CD4-positive, CD25-positive, alpha-beta regulatory T cell (primary cell): ENCODE data around the gene PPP1R3F. TPM values are rescaled to one million over a fixed set of nuclear protein-coding genes. Genes with fewer than 3 reads are reported as not detected.
"Not testable (repeated sequence)": the region's sequence is repeated elsewhere in the genome, so short reads cannot be mapped to it uniquely, and the experiment has no call there.

Source experiments
- ATAC-seq, 2 donors: fragments of 150-1000 bp; cut with Tn5 transposase; one replicate each; pipeline ENCODE4 v1.10.0; 2021; ENCODE audit warnings: low read depth in 2 of 2, moderate number of reproducible peaks in 2 of 2, moderate library complexity in 1 of 2
- DNase-seq, 3 donors: peaks; one replicate each; pipeline versions ENCODE4 v3.0.0 to v3.0.0-alpha.2; 2012 to 2022; ENCODE audit warnings: mixed read lengths in 1 of 3
- H3K27ac ChIP-seq: one replicate; pipeline ENCODE4 v1.7.0; 2013; ENCODE audit warnings: mild to moderate bottlenecking, low read length; ENCODE audit not compliant: insufficient read depth, poor library complexity, severe bottlenecking
- H3K27me3 ChIP-seq: one replicate; pipeline ENCODE4 v1.7.0; 2013; ENCODE audit warnings: low read length; ENCODE audit not compliant: control insufficient read depth, insufficient read depth
- H3K36me3 ChIP-seq: one replicate; pipeline ENCODE4 v1.7.0; 2013; ENCODE audit warnings: mild to moderate bottlenecking, low read length, moderate library complexity; ENCODE audit not compliant: control insufficient read depth, insufficient read depth
- H3K4me1 ChIP-seq: 2 replicates; pipeline ENCODE4 v1.7.0; 2013; ENCODE audit warnings: mild to moderate bottlenecking, low read length; ENCODE audit not compliant: insufficient read depth, control insufficient read depth, poor library complexity, severe bottlenecking
- H3K4me3 ChIP-seq: one replicate; pipeline ENCODE4 v1.7.0; 2013; ENCODE audit warnings: low read depth, mild to moderate bottlenecking, low read length, moderate library complexity
- H3K9me3 ChIP-seq, 2 experiments: 1 replicate in 1 of 2; 2 replicates in 1 of 2; pipeline ENCODE4 v1.7.0; 2013; ENCODE audit warnings: low read length in 2 of 2, mild to moderate bottlenecking in 1 of 2, moderate library complexity in 1 of 2; ENCODE audit not compliant: control insufficient read depth in 2 of 2
- H3K27ac Mint-ChIP-seq, 3 donors: one replicate each; pipeline ENCODE4 v1.8.0; 2020 to 2022; ENCODE audit warnings: mild to moderate bottlenecking in 3 of 3, mixed read lengths in 3 of 3, moderate library complexity in 2 of 3
- H3K27me3 Mint-ChIP-seq: one replicate; pipeline ENCODE4 v1.8.0; 2022; ENCODE audit warnings: mild to moderate bottlenecking, mixed read lengths
- H3K36me3 Mint-ChIP-seq: one replicate; pipeline ENCODE4 v1.8.0; 2020; ENCODE audit warnings: mixed read lengths
- H3K4me1 Mint-ChIP-seq, 4 donors: one replicate each; pipeline ENCODE4 v1.8.0; 2020 to 2022; ENCODE audit warnings: mixed read lengths in 4 of 4, mild to moderate bottlenecking in 1 of 4
- H3K4me3 Mint-ChIP-seq, 4 donors: one replicate each; pipeline ENCODE4 v1.8.0; 2020 to 2022; ENCODE audit warnings: mild to moderate bottlenecking in 4 of 4, mixed read lengths in 4 of 4, moderate library complexity in 3 of 4
- H3K9me3 Mint-ChIP-seq, 7 donors: one replicate each; pipeline ENCODE4 v1.8.0; 2020 to 2022; ENCODE audit warnings: mixed read lengths in 7 of 7, mild to moderate bottlenecking in 3 of 7, moderate library complexity in 2 of 7
- polyA plus RNA-seq, 4 donors: library from polyadenylated mRNA; unstranded; fragments of 300-500 nt; fragmentation: Illumina TruSeq; gene quantifications; one replicate each; pipeline ENCODE4 v1.2.3, GENCODE V29; 2021
- total RNA-seq: library from RNA; stranded (reverse); gene quantifications from one replicate; pipeline ENCODE4 v1.2.3, GENCODE V29; 2022

PPP1R3F gene
- total and polyA plus RNA-seq, 5 donors from 2014 or later: 11.8 to 28.0 (median 15.6) TPM

- Histone ChIP-seq H3K4me1 (peaks cover 36% of the 10 kb centered on the region), H3K27ac (no peak overlapping the region), H3K9me3 (no peaks in the 10 kb centered on the region), H3K27me3 (no peaks in the 10 kb centered on the region), H3K4me3 (no peak overlapping the region), H3K36me3 (no peaks in the 10 kb centered on the region)
- DNase-seq (no peak), ATAC-seq (no peak)
- Mint-ChIP-seq H3K27me3 (no peaks in the 10 kb centered on the region), H3K27ac (peak overlapping the region in 1 of 3 donors; percentile 79), H3K4me3 (no peak overlapping the region), H3K36me3 (peaks cover 5% of the 10 kb centered on the region), H3K9me3 (no peaks in the 10 kb centered on the region), H3K4me1 (peaks cover 11 to 65% (median 21%) of the 10 kb centered on the region in 4 donors)
Observed at GRCh38 chrX:49286581-49286980, 17.0 kb downstream of the PPP1R3F start.

DNA sequence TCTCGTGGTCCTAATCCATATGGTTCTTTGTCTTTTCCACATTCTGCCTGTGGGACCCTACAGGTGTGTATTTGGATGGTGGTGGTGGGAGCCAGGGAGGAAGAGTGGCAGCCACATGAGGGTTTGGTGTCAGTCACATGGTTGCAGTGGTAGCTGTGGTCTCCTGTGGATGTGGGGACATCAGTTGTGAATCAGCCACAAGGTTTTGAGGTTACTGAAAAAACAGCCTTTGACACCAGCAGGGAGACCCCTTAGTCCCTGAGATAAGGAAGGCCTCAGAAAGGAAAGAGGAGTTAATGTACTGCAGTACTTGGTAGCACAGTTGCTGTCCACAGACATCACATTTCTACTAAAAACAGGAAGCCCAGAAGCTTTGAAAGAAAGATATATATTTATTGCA lies 18.1 kb downstream of the PPP1R3F start:
- no peaks in the 10 kb centered on the region for H3K9me3 ChIP-seq
- Mint-ChIP-seq H3K9me3 (no peaks in the 10 kb centered on the region), H3K4me3 (peak overlapping the region; percentile 7 to 78 (median 54)), H3K27me3 (no peaks in the 10 kb centered on the region), H3K36me3 (peaks cover 1% of the 10 kb centered on the region), H3K27ac (peak overlapping the region; percentile 35 to 81 (median 36)), H3K4me1 (peaks cover 5 to 64% (median 19%) of the 10 kb centered on the region in 4 donors)
- peak in 1 of 3 donors; percentile 41 for DNase-seq
- H3K36me3 ChIP-seq: no peaks in the 10 kb centered on the region
- H3K4me3 ChIP-seq: peak overlapping the region; percentile 19
- peaks cover 40% of the 10 kb centered on the region for H3K4me1 ChIP-seq
- peak in 1 of 2 donors; percentile 13 for ATAC-seq
- H3K27ac ChIP-seq: peak overlapping the region; percentile 47
- H3K27me3 ChIP-seq: no peaks in the 10 kb centered on the region

DNA sequence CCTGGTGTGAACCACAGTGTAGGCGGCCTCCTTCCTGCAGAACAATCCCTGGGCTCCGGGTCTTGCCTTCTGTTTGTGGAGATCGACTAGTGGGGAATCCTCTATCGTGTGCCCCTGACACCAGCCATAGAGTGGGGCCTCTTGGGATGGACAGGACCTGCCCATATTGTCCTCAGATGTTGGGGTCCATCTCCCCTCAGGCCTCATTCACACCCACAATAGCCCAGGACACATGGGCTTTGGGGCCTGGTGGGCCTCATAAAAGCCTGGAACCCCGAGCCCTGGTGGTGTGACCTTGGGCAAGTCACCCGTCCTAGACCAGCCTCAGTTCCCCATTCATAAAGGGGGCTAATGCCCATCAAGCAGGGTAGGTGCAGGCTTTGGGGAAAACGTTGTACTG lies 20.6 kb downstream of the PPP1R3F start:
- Histone ChIP-seq H3K9me3 (no peaks in the 10 kb centered on the region), H3K27ac (no peak overlapping the region), H3K4me1 (peaks cover 32% of the 10 kb centered on the region), H3K4me3 (no peak overlapping the region), H3K27me3 (no peaks in the 10 kb centered on the region), H3K36me3 (no peaks in the 10 kb centered on the region)
- Mint-ChIP-seq H3K4me1 (peaks cover 9 to 61% (median 16%) of the 10 kb centered on the region in 4 donors), H3K9me3 (no peaks in the 10 kb centered on the region), H3K27me3 (no peaks in the 10 kb centered on the region), H3K27ac (peak overlapping the region in 2 of 3 donors; percentile 81 to 84), H3K4me3 (no peak overlapping the region), H3K36me3 (no peaks in the 10 kb centered on the region)
- DNase-seq (no peak), ATAC-seq (no peak)

DNA sequence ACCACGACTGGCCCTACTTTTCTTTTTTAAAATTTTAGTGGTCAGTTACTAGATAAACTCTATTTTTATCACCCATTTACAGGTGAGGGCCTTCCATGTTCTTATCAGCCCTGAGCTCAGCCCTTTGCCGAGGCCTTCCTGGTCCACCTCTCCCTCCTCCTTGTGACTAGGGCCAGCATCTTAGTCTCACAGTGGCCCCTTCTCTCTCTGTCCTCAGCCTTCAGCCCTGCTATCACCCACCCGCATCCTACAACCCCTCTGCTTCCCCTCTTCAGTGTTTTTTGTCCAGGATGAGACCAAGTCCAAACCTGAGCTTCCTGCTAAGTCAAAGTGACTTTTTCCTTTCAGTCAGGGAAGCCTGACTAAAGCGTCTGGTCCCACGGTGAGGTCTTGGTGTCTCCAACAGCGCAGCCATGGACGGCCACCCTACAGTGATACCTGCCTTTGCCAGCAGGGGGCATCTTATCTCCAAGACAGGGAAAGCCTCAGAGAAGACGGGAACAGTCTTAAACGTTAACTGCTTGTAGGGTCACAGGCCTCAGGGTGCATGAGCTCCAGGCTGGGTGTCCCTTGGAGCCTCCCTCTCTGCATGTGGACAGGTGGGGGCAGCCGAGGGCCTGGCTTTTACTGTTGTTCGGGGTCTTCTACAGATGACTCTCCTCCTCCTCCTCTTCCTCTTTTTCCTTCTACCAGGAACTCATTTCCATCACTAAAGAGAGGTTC lies 22.2 kb downstream of the PPP1R3F start:
- H3K9me3 ChIP-seq: no peaks in the 10 kb centered on the region
- peak overlapping the region; percentile 54 to 73 (median 65) for H3K4me3 Mint-ChIP-seq

DNA sequence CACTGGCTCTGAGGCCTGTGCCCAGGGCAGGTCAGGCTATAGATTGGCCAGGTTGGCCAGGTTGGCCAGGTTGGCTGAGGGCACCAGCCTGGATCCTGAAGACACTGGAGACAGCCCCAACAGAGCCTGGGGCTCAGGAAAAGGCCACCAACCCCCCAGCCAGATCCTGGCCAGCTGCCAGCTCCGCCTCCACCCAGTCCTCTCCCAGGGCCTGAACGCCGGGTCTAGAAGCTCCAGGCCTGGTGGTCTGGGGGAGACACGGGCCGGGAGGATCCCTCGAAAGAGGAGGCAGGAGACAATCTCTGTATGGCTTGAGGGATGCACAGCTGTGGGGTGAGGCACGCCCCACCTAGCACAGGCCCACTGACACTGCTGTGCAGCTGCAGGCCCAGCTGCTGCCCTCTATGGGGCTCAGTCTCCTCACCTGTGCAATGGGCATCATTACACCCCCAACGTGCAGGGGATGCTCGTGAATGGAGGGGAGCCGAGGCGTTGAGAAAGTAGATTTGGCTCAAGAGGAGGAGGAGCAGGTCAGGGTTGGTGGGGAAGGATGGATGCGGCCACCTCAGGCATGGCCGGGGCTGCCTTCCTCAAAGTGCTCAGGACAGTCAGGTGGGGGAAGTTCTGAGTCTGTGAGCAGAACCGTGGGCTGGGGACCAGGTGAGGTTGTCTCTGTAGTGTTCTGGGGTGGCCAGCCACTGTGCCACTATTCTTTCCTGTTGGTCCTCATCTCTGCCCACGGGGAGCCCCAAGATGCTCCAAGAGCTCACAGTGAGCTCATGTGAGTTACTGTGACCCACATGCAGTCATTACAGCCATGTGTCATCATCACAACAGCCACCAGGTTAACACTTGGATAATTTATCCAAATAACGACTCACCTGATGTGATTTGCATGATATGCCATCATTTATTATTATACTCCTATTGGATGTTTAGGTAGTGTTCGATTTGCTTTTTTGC lies 23.1 kb downstream of the PPP1R3F start:
- Histone ChIP-seq H3K36me3 (no peaks in the 10 kb centered on the region), H3K9me3 (no peaks in the 10 kb centered on the region), H3K4me3 (no peak overlapping the region), H3K4me1 (peaks cover 29% of the 10 kb centered on the region), H3K27ac (no peak overlapping the region), H3K27me3 (no peaks in the 10 kb centered on the region)
- H3K36me3 Mint-ChIP-seq: no peaks in the 10 kb centered on the region
- no peak for ATAC-seq
- H3K9me3 Mint-ChIP-seq: no peaks in the 10 kb centered on the region
- peaks cover 9 to 70% (median 19%) of the 10 kb centered on the region in 4 donors for H3K4me1 Mint-ChIP-seq
- no peaks in the 10 kb centered on the region for H3K27me3 Mint-ChIP-seq
- no peak for DNase-seq
- peak overlapping the region in 2 of 4 donors; percentile 66 to 73 for H3K4me3 Mint-ChIP-seq
- peak overlapping the region; percentile 6 to 93 (median 92) for H3K27ac Mint-ChIP-seq

More for the DNA sequence above, 22.2 kb downstream of the PPP1R3F start:
- Mint-ChIP-seq H3K9me3 (no peaks in the 10 kb centered on the region), H3K27me3 (no peaks in the 10 kb centered on the region), H3K36me3 (no peaks in the 10 kb centered on the region), H3K27ac (peak overlapping the region; percentile 79 to 93 (median 92)), H3K4me1 (peaks cover 9 to 75% (median 22%) of the 10 kb centered on the region in 4 donors)
- no peaks in the 10 kb centered on the region for H3K36me3 ChIP-seq
- ATAC-seq: peak; percentile 73 to 77
- no peak overlapping the region for H3K4me3 ChIP-seq
- DNase-seq: peak; percentile 42 to 71 (median 54)
- H3K27me3 ChIP-seq: no peaks in the 10 kb centered on the region
- peak overlapping the region; percentile 14 for H3K27ac ChIP-seq
- peaks cover 32% of the 10 kb centered on the region for H3K4me1 ChIP-seq

DNA sequence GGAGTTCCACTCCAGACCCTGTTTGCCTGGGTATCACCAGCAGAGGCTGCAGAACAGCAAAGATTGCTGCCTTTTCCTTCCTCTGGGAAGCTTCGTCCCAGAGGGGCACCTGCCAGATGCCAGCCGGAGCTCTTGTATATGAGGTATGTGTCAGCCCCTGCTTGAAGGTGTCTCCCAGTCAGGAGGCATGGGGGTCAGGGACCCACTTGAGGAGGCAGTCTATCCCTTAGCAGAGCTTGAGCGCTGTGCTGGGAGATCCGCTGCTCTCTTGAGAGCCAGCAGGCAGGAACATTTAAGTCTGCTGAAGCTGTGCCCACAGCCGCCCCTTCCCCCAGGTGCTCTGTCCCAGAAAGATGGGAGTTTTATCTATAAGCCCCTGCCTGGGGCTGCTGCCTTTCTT lies 29.7 kb downstream of the PPP1R3F start:
- not testable (repeated sequence) for H3K27ac ChIP-seq, H3K4me3 ChIP-seq, H3K27me3 Mint-ChIP-seq, DNase-seq, H3K4me1 ChIP-seq, H3K36me3 ChIP-seq, H3K27ac Mint-ChIP-seq, H3K4me3 Mint-ChIP-seq, H3K9me3 Mint-ChIP-seq, H3K27me3 ChIP-seq, ATAC-seq, H3K9me3 ChIP-seq, H3K36me3 Mint-ChIP-seq
- peaks cover 0 to 38% (median 6%) of the 10 kb centered on the region in 4 donors for H3K4me1 Mint-ChIP-seq

GRCh38 chrX:49300703-49301102 lies 31.1 kb downstream of the PPP1R3F start:
- H3K4me1 Mint-ChIP-seq: peaks cover 0 to 33% (median 5%) of the 10 kb centered on the region in 4 donors
- no peaks in the 10 kb centered on the region for H3K27me3 ChIP-seq
- no peak for ATAC-seq
- H3K27ac Mint-ChIP-seq: no peak overlapping the region
- no peaks in the 10 kb centered on the region for H3K9me3 ChIP-seq
- H3K27me3 Mint-ChIP-seq: no peaks in the 10 kb centered on the region
- H3K9me3 Mint-ChIP-seq: no peaks in the 10 kb centered on the region
- no peaks in the 10 kb centered on the region for H3K36me3 ChIP-seq
- H3K4me1 ChIP-seq: no peaks in the 10 kb centered on the region
- no peak for DNase-seq
- H3K4me3 ChIP-seq: no peak overlapping the region
- H3K4me3 Mint-ChIP-seq: no peak overlapping the region
- no peak overlapping the region for H3K27ac ChIP-seq
- no peaks in the 10 kb centered on the region for H3K36me3 Mint-ChIP-seq
